Kidney epithelial cell (primary cell): ENCODE results near the gene ACSL3. TPM values are rescaled to one million over a fixed set of nuclear protein-coding genes. Genes with fewer than 3 reads are reported as not detected.

Experiments
- DNase-seq: peaks from one replicate; pipeline ENCODE4 v3.0.0-alpha.2; 2010; ENCODE audit warnings: low read depth
- H3K27me3 ChIP-seq: 2 replicates; pipeline ENCODE4 v1.6.0; 2011; ENCODE audit warnings: low read length; ENCODE audit not compliant: control insufficient read depth, insufficient read depth
- H3K36me3 ChIP-seq: 2 replicates; pipeline ENCODE4 v1.5.1; 2011; ENCODE audit warnings: low read length; ENCODE audit not compliant: control insufficient read depth, insufficient read depth
- H3K4me3 ChIP-seq: 2 replicates; pipeline ENCODE4 v1.5.1; 2011; ENCODE audit warnings: low read depth, mild to moderate bottlenecking, control low read depth, low read length
- CTCF ChIP-seq: IDR thresholded peaks from 2 replicates; pipeline ENCODE4 v1.5.1; 2011; ENCODE audit warnings: mild to moderate bottlenecking, moderate library complexity, low read length, control low read depth, inconsistent platforms; ENCODE audit not compliant: insufficient read depth, poor library complexity, severe bottlenecking
- total RNA-seq: library from RNA; depleted of rRNA; stranded (reverse); fragments of >200 nt; gene quantifications from 2 replicates; pipeline ENCODE4 v1.2.3, GENCODE V29; 2015

Gene ACSL3
- total RNA-seq, 1 donor from 2014 or later = 98.6 TPM

DNA sequence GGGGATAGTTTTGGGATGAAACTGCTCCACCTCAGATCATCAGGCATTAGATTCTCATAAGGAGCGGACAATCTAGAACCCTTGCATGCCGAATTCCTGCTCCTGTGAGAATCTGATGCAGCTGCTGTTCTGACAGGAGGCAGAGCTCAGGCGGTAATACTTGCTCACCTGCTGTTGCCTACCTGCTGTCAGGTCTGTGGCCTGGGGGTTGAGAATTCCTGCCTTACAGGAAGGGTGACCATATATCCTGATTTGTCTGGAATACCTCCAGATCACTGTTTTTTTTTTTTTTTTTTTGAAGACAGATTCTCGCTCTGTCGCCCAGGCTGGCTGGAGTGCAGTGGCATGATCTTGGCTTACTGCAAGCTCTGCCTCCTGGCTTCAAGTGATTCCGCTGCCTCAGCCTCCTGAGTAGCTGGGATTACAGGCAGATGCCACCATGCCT is 21.7 kb downstream of the ACSL3 start:
- TF ChIP-seq CTCF = no peak
- Histone ChIP-seq H3K27me3 (no peaks in the 10 kb centered on the region), H3K36me3 (no peaks in the 10 kb centered on the region), H3K4me3 (no peak overlapping the region)
- DNase-seq = no peak

DNA sequence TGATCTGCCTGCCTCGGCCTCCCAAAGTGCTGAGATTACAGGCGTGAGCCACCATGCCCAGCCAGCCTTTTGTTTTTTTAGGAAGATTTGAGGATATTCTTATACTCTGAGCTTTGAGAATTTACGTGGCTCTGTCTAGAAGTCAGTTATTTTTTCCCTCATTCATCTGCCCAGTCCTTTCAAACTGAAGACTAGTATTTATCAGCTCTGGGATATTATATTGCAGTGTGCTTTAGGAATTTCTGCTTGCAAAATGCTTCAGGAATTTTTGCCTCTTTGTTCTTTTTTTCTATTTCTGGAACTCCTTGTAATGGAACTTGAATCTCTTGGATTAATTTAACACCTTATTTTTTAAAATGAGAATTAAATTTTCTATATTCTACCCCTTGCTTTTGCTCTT is 22.6 kb downstream of the ACSL3 start:
- no peak for DNase-seq
- Histone ChIP-seq H3K4me3 (no peak overlapping the region), H3K36me3 (no peaks in the 10 kb centered on the region), H3K27me3 (no peaks in the 10 kb centered on the region)
- TF ChIP-seq CTCF = no peak

- Histone ChIP-seq H3K4me3 (no peak overlapping the region), H3K36me3 (no peaks in the 10 kb centered on the region), H3K27me3 (no peaks in the 10 kb centered on the region)
- DNase-seq = no peak
- TF ChIP-seq CTCF = no peak
Measured at GRCh38 chr2:222884114-222884771, 23.4 kb downstream of the ACSL3 start.

GRCh38 chr2:222884805-222885424 is 24.1 kb downstream of the ACSL3 start:
- no peak for DNase-seq
- H3K27me3 ChIP-seq = no peaks in the 10 kb centered on the region
- TF ChIP-seq CTCF = no peak
- H3K4me3 ChIP-seq = no peak overlapping the region
- no peaks in the 10 kb centered on the region for H3K36me3 ChIP-seq

DNA sequence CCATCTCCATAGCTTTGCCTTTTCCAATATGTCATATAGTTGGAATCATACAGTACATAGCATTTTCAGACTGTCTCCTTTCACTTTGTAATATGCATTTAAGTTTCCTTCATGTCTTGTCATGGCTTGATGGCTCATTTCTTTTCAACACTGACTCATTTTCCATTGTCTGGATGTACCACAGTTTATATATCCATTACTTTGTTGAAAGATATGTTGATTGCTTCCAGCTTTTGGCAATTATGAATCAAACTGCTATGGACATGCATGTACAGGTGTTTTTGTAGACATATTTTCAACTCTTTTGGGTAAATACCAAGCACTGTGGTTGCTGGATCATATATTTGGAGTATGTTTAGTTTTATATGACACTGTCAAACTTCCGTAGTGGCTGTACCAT is 26.3 kb downstream of the ACSL3 start:
- H3K36me3 ChIP-seq = no peaks in the 10 kb centered on the region
- no peak for TF ChIP-seq CTCF
- no peak overlapping the region for H3K4me3 ChIP-seq
- H3K27me3 ChIP-seq = no peaks in the 10 kb centered on the region
- DNase-seq = no peak

GRCh38 chr2:222888716-222889115 is 27.9 kb downstream of the ACSL3 start:
- no peak for DNase-seq
- no peaks in the 10 kb centered on the region for H3K36me3 ChIP-seq
- no peaks in the 10 kb centered on the region for H3K27me3 ChIP-seq
- no peak overlapping the region for H3K4me3 ChIP-seq
- TF ChIP-seq CTCF = no peak
